Vagina (tissue), 2 donors: ENCODE results near the gene CCSER1.

Experiments
- POLR2A ChIP-seq, 2 donors: fragments of 450-650 bp; IDR thresholded peaks; one replicate each; pipeline ENCODE4 v1.6.1; 2017; ENCODE audit warnings: antibody characterized with exemption in 2 of 2, mild to moderate bottlenecking in 2 of 2, moderate library complexity in 2 of 2
- POLR2AphosphoS5 ChIP-seq, 2 donors: sonication (generic); formaldehyde crosslinking; IDR thresholded peaks; one replicate each; pipeline ENCODE4 v1.9.0; 2017; ENCODE audit warnings: antibody characterized with exemption in 2 of 2, mild to moderate bottlenecking in 2 of 2, low read depth in 1 of 2; ENCODE audit not compliant: insufficient read depth in 1 of 2
- TF ChIP-seq, protein P1 (sequence below), 3 experiments: fragments of 450-650 bp in 2 of 3; fragments of 200-600 bp in 1 of 3; sonication (generic) in 1 of 3; IDR thresholded peaks; one replicate each; pipeline ENCODE4 v1.5.1; 2017 to 2019; ENCODE audit warnings: antibody characterized with exemption in 3 of 3, mild to moderate bottlenecking in 2 of 3, moderate library complexity in 2 of 3

DNA sequence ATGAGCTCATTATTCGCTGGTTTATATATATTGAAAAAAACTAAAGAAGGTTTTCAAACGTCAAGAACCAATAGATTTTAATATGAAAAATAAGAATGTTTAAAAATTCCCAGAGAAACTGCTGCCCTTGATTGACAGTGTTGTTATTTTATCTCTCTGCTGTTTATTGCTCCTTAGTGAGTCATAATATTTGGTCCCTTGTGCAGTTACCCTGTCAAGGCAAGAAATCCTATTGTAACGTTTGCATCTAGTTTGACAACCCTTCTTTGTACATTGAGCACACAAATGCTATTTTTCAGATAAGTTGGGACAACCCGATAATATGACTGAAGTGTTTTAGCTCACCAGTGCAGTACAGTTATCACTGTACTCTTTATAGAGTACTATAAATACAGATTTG lies 349.4 kb downstream of the CCSER1 start:
- TF ChIP-seq, protein P1, sequence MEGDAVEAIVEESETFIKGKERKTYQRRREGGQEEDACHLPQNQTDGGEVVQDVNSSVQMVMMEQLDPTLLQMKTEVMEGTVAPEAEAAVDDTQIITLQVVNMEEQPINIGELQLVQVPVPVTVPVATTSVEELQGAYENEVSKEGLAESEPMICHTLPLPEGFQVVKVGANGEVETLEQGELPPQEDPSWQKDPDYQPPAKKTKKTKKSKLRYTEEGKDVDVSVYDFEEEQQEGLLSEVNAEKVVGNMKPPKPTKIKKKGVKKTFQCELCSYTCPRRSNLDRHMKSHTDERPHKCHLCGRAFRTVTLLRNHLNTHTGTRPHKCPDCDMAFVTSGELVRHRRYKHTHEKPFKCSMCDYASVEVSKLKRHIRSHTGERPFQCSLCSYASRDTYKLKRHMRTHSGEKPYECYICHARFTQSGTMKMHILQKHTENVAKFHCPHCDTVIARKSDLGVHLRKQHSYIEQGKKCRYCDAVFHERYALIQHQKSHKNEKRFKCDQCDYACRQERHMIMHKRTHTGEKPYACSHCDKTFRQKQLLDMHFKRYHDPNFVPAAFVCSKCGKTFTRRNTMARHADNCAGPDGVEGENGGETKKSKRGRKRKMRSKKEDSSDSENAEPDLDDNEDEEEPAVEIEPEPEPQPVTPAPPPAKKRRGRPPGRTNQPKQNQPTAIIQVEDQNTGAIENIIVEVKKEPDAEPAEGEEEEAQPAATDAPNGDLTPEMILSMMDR (IDR thresholded peaks at IDR 0.05), result no peak
- TF ChIP-seq POLR2AphosphoS5 (IDR thresholded peaks at IDR 0.05; ENCODE audit: insufficient read depth in 1 of 2, low read depth in 1 of 2) (no peak), POLR2A (IDR thresholded peaks at IDR 0.05) (no peak)
